K562 (cell line): Measurements from ENCODE around the gene CALHM4. TPM values are rescaled to one million over a fixed set of nuclear protein-coding genes. Genes with fewer than 3 reads are reported as not detected.

Experiments
- ATAC-seq: fragments of 200-7000 bp; cut with Tn5 transposase; 3 replicates; pipeline ENCODE4 v1.9.1; 2020; ENCODE audit warnings: moderate library complexity
- BruUV-seq: library from RNA; stranded (reverse); fragments of 400-500 nt; replicated peaks from 2 replicates; lab custom pipeline; 2021; lab: Mats Ljungman, UMichigan
- CTCF ChIA-PET: fragments of 300-600 bp; formaldehyde crosslinking; extraction: SDS; loops from one replicate; lab custom pipeline; 2021; ENCODE audit warnings: low intra/inter-chr PET ratio; lab: Yijun Ruan, JAX
- POLR2A ChIA-PET: fragments of 300-600, 350-650 bp; sonication (Branson Sonifier 250); formaldehyde crosslinking; extraction: SDS; loops from one replicate; lab custom pipeline; 2021; ENCODE audit warnings: antibody characterized with exemption, inconsistent platforms; lab: Yijun Ruan, JAX
- DNase-seq, 4 experiments: peaks; one replicate each; pipeline versions ENCODE4 v3.0.0 to v3.0.0-alpha.2; 2011 to 2018; ENCODE audit warnings: low spot score in 3 of 4, mixed read lengths in 3 of 4; ENCODE audit errors: extremely low read depth in 1 of 4
- FAIRE-seq: peaks from 2 replicates; lab custom pipeline; 2011; peaks lifted over from hg19 to GRCh38; lab: Jason Lieb, UNC
- H2AFZ ChIP-seq: 2 replicates; pipeline ENCODE4 v1.6.0; 2011; ENCODE audit warnings: low read depth, low read length, control low read depth, inconsistent platforms
- H3K27ac ChIP-seq: fragments of 200-600 bp; 3 replicates; pipeline ENCODE4 v1.8.0; 2011; ENCODE audit warnings: low read depth, mild to moderate bottlenecking, control low read depth, inconsistent platforms, low read length, moderate library complexity, mixed read lengths; ENCODE audit errors: extremely low read depth
- H3K27me3 ChIP-seq, 2 experiments: fragments of 300-600 bp in 1 of 2; 2 replicates in 1 of 2; 3 replicates in 1 of 2; pipeline versions ENCODE4 v1.6.0 to v1.8.0; 2011; ENCODE audit warnings: inconsistent platforms in 2 of 2, low read length in 2 of 2, mild to moderate bottlenecking in 1 of 2, mixed read lengths in 1 of 2, moderate library complexity in 1 of 2; ENCODE audit not compliant: control insufficient read depth in 2 of 2, insufficient read depth in 2 of 2
- H3K36me3 ChIP-seq: fragments of 300-600 bp; 3 replicates; pipeline ENCODE4 v1.8.0; 2011; ENCODE audit warnings: mild to moderate bottlenecking, low read length, inconsistent platforms; ENCODE audit not compliant: control insufficient read depth, insufficient read depth
- H3K4me1 ChIP-seq, 2 experiments: fragments of 200-600 bp in 1 of 2; replicated peaks in 1 of 2; 2 replicates in 1 of 2; 3 replicates in 1 of 2; pipeline versions ENCODE4 v1.5.1 to v1.8.0; 2011; ENCODE audit warnings: inconsistent platforms in 2 of 2, low read length in 2 of 2, mild to moderate bottlenecking in 1 of 2, mixed read lengths in 1 of 2, moderate library complexity in 1 of 2; ENCODE audit not compliant: control insufficient read depth in 2 of 2, insufficient read depth in 2 of 2
- H3K4me2 ChIP-seq: 2 replicates; pipeline ENCODE4 v1.6.1; 2011; ENCODE audit warnings: low read length, control low read depth, inconsistent platforms, mixed read lengths; ENCODE audit not compliant: insufficient read depth
- H3K4me3 ChIP-seq: fragments of 200-600 bp; sonication (generic), shearing (Covaris generic); 2 replicates; pipeline ENCODE4 v1.5.1; 2016; ENCODE audit warnings: control low read depth, inconsistent platforms
- H3K79me2 ChIP-seq: fragments of 200-600 bp; 3 replicates; pipeline ENCODE4 v1.8.0; 2011; ENCODE audit warnings: low read length, inconsistent platforms; ENCODE audit not compliant: control insufficient read depth, insufficient read depth
- H3K9ac ChIP-seq, 2 experiments: 2 replicates each; pipeline versions ENCODE4 v1.6.0 to v1.6.1; 2011; ENCODE audit warnings: low read depth in 2 of 2, low read length in 2 of 2, control low read depth in 1 of 2, inconsistent platforms in 1 of 2, mild to moderate bottlenecking in 1 of 2, mixed read lengths in 1 of 2; ENCODE audit not compliant: insufficient read depth in 1 of 2
- H3K9me1 ChIP-seq: one replicate; pipeline ENCODE4 v1.6.0; 2011; ENCODE audit warnings: inconsistent platforms, mild to moderate bottlenecking, low read length, moderate library complexity; ENCODE audit not compliant: control insufficient read depth, insufficient read depth
- H3K9me3 ChIP-seq: replicated peaks from 2 replicates; pipeline ENCODE4 v1.5.1; 2011; ENCODE audit warnings: low read depth, low read length, inconsistent platforms; ENCODE audit not compliant: control insufficient read depth, insufficient read depth
- H4K20me1 ChIP-seq: replicated peaks from 2 replicates; pipeline ENCODE4 v1.6.1; 2011; ENCODE audit warnings: low read length, inconsistent platforms, mixed read lengths; ENCODE audit not compliant: control insufficient read depth, insufficient read depth
- MECOM ChIP-seq: fragments of 250-450 bp; sonication (Bioruptor Pico); IDR thresholded peaks from 2 replicates; pipeline ENCODE4 v1.8.0; 2022; ENCODE audit warnings: inconsistent platforms
- MEIS2 ChIP-seq: fragments of 450-650 bp; IDR thresholded peaks from 2 replicates; pipeline ENCODE4 v1.6.1; 2014; ENCODE audit warnings: mild to moderate bottlenecking; ENCODE audit not compliant: partially characterized antibody
- MLLT1 ChIP-seq, 2 experiments: fragments of 450-650 bp; IDR thresholded peaks; 2 replicates each; pipeline ENCODE4 v1.6.1; 2016
- MXI1 ChIP-seq: IDR thresholded peaks from 2 replicates; pipeline ENCODE4 v1.6.1; 2011; ENCODE audit warnings: low read depth, mild to moderate bottlenecking, improper control_type of control experiment, low read length
- POLR2H ChIP-seq: IDR thresholded peaks from 2 replicates; pipeline ENCODE4 v1.6.1; 2016; ENCODE audit warnings: missing genetic modification characterization, low read depth, mild to moderate bottlenecking, control low read depth, missing compliant biosample characterization, moderate library complexity
- ZBED1 ChIP-seq: IDR thresholded peaks from 2 replicates; pipeline ENCODE4 v1.6.1; 2014
- WGBS: fragments of 100-300 bp; shearing (Covaris generic); methylation state at CpG from one replicate; pipeline ENCODE4 v1.1.6; 2016; ENCODE audit warnings: low coverage, mixed read lengths; ENCODE audit not compliant: insufficient coverage; ENCODE audit errors: missing lambda C conversion rate; 5-methylcytosine and 5-hydroxymethylcytosine counted together
- in situ Hi-C: fragments of 300-500 bp; cut with MboI; formaldehyde crosslinking; loops from 4 replicates; pipeline ENCODE4 v1.15.0; 2018; ENCODE audit warnings: inconsistent platforms, mixed read lengths
- intact Hi-C: fragments of 100-400 bp; cut with micrococcal nuclease; formaldehyde crosslinking; loops from 2 replicates; pipeline ENCODE4 v1.14.2; 2022
- polyA plus RNA-seq, 8 experiments: library from polyadenylated mRNA; depleted of rRNA in 4 of 8; stranded (reverse) in 5 of 8; unstranded in 3 of 8; fragments of >200 nt; fragmentation: Nextera tagmentation in 2 of 8; fragmentation: Illumina TruSeq in 1 of 8; extraction: Ambion mirVana in 2 of 8; extraction: Trizol in 1 of 8; gene quantifications; 2 replicates each; pipeline versions ENCODE4 v1.2.1 to v1.2.3, GENCODE V29; 2011 to 2014; ENCODE audit warnings: inconsistent platforms in 1 of 8, missing spikeins in 1 of 8
- total RNA-seq, 7 experiments: library from RNA; depleted of rRNA in 6 of 7; stranded (reverse); fragments of >200 nt in 6 of 7; fragmentation: Illumina TruSeq in 2 of 7; extraction: Trizol in 2 of 7; gene quantifications; 2 replicates each; pipeline versions ENCODE4 v1.2.1 to v1.2.3, GENCODE V29; 2011 to 2021; ENCODE audit warnings: low replicate concordance in 1 of 7
- TF ChIP-seq, protein P1 (sequence below), 2 experiments: IDR thresholded peaks in 1 of 2; conservative IDR thresholded peaks in 1 of 2; 2 replicates each; pipeline ENCODE4 v1.6.1; 2016; ENCODE audit warnings: low read depth in 2 of 2, mild to moderate bottlenecking in 1 of 2, missing compliant biosample characterization in 1 of 2, missing genetic modification characterization in 1 of 2, moderate library complexity in 1 of 2
- TF ChIP-seq, protein P2 (sequence below): fragments of 450-650 bp; IDR thresholded peaks from 2 replicates; pipeline ENCODE4 v1.6.1; 2016

The CALHM4 gene
- total and polyA plus RNA-seq, 9 of the 15 experiments (the other 6 are each of a cell fraction or from before 2014, with no cell fraction given) = not detected

- ChIA-PET CTCF (no interaction called here), POLR2A (interaction anchor here (0.6 to 1.8 kb wide), 8 partner anchors 9 to 346 kb away, joined by 3 to 10 read pairs (median 3); partner anchors contain the start of gene TSPYL1)
- H3K9ac ChIP-seq = no peak overlapping the region
- no peak overlapping the region for H2AFZ ChIP-seq
- H3K4me3 ChIP-seq = no peak overlapping the region
- no peaks in the 10 kb centered on the region; a peak in 2 of 5 replicates for H3K27me3 ChIP-seq
- BruUV-seq = no TSS peak
- no peak overlapping the region for H3K4me2 ChIP-seq
- ATAC-seq = no peak
- TF ChIP-seq POLR2H (tag) = no peak
- intact Hi-C loops = loop anchor here (5.0 kb wide), 1 partner anchor 70 kb away; no protein-coding TSS in a partner anchor
- H3K36me3 ChIP-seq = no peaks in the 10 kb centered on the region
- H3K9me1 ChIP-seq = no peaks in the 10 kb centered on the region
- peaks cover 3 to 6% of the 10 kb centered on the region in 2 experiments; a peak in 3 of 5 replicates for H3K4me1 ChIP-seq
- DNase-seq = no peak
- no peaks in the 10 kb centered on the region for H3K9me3 ChIP-seq
- in situ Hi-C loops = no loop called here
- no peak for FAIRE-seq
- no peaks in the 10 kb centered on the region for H4K20me1 ChIP-seq
- H3K79me2 ChIP-seq = no peaks in the 10 kb centered on the region
- no peak overlapping the region for H3K27ac ChIP-seq
Measured at GRCh38 chr6:116512734-116513133, 40.8 kb upstream of the CALHM4 start.

DNA sequence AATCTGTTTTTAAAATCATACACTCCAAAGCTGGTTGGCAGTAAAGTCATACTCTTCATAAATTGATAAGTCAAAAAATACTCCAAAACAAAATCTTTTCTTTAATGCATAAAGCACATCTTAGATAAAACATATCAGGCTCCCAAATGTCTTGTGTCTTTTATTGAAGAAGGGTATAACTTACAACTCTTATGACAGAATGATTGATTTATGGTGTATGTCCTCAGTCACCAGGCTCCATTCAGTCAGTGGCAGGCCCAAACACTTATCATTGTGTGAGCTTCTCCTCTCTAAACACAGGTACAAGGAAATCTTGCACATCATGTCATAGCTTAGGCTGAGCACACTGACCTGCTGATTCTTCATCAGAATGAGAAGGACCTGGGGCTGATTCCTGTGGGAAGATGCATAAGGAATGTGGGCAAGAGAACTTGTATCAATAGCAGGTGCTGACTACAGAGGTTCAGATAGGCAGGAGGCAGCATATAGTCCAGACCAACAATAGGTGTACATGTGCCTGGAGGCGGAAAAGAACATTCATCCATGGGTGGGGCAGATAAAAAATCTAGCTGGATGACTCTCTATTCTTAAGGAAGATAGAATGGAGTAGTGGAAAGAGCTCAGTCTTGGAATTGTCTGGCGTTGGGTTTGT lies 40.2 kb upstream of the CALHM4 start:
- H3K9ac ChIP-seq = no peak overlapping the region
- BruUV-seq = no TSS peak
- TF ChIP-seq ZBED1 (no peak), MEIS2 (peak; percentile 88), MLLT1 (IDR thresholded peaks at IDR 0.05) (no peak), MECOM (CRISPR knock-in tag) (0 out of 2 replicates have a peak, but pooled peaks have one; percentile 31), MXI1 (no peak)
- TF ChIP-seq, protein P1, sequence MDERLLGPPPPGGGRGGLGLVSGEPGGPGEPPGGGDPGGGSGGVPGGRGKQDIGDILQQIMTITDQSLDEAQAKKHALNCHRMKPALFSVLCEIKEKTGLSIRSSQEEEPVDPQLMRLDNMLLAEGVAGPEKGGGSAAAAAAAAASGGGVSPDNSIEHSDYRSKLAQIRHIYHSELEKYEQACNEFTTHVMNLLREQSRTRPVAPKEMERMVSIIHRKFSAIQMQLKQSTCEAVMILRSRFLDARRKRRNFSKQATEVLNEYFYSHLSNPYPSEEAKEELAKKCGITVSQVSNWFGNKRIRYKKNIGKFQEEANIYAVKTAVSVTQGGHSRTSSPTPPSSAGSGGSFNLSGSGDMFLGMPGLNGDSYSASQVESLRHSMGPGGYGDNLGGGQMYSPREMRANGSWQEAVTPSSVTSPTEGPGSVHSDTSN (CRISPR knock-in tag; IDR thresholded peaks at IDR 0.05; ENCODE audit: low read depth) = no peak
- TF ChIP-seq, protein P1 (tag; conservative IDR thresholded peaks at IDR 0.05; ENCODE audit: low read depth) = peak; percentile 87
- TF ChIP-seq, protein P2, sequence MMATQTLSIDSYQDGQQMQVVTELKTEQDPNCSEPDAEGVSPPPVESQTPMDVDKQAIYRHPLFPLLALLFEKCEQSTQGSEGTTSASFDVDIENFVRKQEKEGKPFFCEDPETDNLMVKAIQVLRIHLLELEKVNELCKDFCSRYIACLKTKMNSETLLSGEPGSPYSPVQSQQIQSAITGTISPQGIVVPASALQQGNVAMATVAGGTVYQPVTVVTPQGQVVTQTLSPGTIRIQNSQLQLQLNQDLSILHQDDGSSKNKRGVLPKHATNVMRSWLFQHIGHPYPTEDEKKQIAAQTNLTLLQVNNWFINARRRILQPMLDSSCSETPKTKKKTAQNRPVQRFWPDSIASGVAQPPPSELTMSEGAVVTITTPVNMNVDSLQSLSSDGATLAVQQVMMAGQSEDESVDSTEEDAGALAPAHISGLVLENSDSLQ = peak; percentile 72; the same call in 1 of the 2 replicates

More for the DNA sequence above, 40.2 kb upstream of the CALHM4 start:
- no peaks in the 10 kb centered on the region for H3K36me3 ChIP-seq
- intact Hi-C loops = loop anchor here (5.0 kb wide), 1 partner anchor 71 kb away; no protein-coding TSS in a partner anchor
- FAIRE-seq (no peak), DNase-seq (no peak), ATAC-seq (no peak)
- no peak overlapping the region for H3K4me2 ChIP-seq
- H3K27me3 ChIP-seq = no peaks in the 10 kb centered on the region; a peak in 2 of 5 replicates
- WGBS = 28% methylated on average over 2 of the region's 2 CpGs
- no peaks in the 10 kb centered on the region for H3K79me2 ChIP-seq
- POLR2A ChIA-PET = interaction anchor here (1.0 to 1.2 kb wide), 2 partner anchors 9 to 22 kb away, joined by 3 to 4 read pairs; no protein-coding TSS in a partner anchor
- H3K9me1 ChIP-seq = no peaks in the 10 kb centered on the region
- H2AFZ ChIP-seq = no peak overlapping the region
- CTCF ChIA-PET = interaction anchor here (0.6 kb wide), 1 partner anchor 638 kb away, joined by 3 read pairs; no protein-coding TSS in a partner anchor
- H3K9me3 ChIP-seq = no peaks in the 10 kb centered on the region
- in situ Hi-C loops = no loop called here
- no peak overlapping the region for H3K27ac ChIP-seq
- peaks cover 3 to 6% of the 10 kb centered on the region in 2 experiments; a peak in 3 of 5 replicates for H3K4me1 ChIP-seq
- H4K20me1 ChIP-seq = no peaks in the 10 kb centered on the region
- no peak overlapping the region for H3K4me3 ChIP-seq
